HUES6 (cell line): ENCODE data around the gene MEI1.

Source experiments
- H3K27ac ChIP-seq: 2 replicates; pipeline ENCODE4 v1.7.0; 2013; ENCODE audit warnings: low read depth, mild to moderate bottlenecking, low read length, inconsistent platforms
- H3K27me3 ChIP-seq: 2 replicates; pipeline ENCODE4 v1.6.1; 2013; ENCODE audit warnings: low read length; ENCODE audit not compliant: control insufficient read depth, insufficient read depth
- H3K36me3 ChIP-seq: 2 replicates; pipeline ENCODE4 v1.6.1; 2013; ENCODE audit warnings: low read length; ENCODE audit not compliant: control insufficient read depth, insufficient read depth
- H3K4me1 ChIP-seq: 2 replicates; pipeline ENCODE4 v1.6.1; 2013; ENCODE audit warnings: low read length; ENCODE audit not compliant: control insufficient read depth, insufficient read depth
- H3K4me3 ChIP-seq: 2 replicates; pipeline ENCODE4 v1.5.1; 2013; ENCODE audit warnings: low read depth, low read length
- H3K9ac ChIP-seq: one replicate; pipeline ENCODE4 v1.6.1; 2013; ENCODE audit warnings: mild to moderate bottlenecking, low read length
- H3K9me3 ChIP-seq: 2 replicates; pipeline ENCODE4 v1.6.1; 2013; ENCODE audit warnings: low read depth, low read length; ENCODE audit not compliant: control insufficient read depth, insufficient read depth

MEI1 gene

GRCh38 chr22:41772645-41773044 lies 73.3 kb downstream of the MEI1 start:
- H3K9ac ChIP-seq, result no peak overlapping the region
- H3K27ac ChIP-seq, result no peak overlapping the region
- H3K36me3 ChIP-seq, result no peaks in the 10 kb centered on the region

DNA sequence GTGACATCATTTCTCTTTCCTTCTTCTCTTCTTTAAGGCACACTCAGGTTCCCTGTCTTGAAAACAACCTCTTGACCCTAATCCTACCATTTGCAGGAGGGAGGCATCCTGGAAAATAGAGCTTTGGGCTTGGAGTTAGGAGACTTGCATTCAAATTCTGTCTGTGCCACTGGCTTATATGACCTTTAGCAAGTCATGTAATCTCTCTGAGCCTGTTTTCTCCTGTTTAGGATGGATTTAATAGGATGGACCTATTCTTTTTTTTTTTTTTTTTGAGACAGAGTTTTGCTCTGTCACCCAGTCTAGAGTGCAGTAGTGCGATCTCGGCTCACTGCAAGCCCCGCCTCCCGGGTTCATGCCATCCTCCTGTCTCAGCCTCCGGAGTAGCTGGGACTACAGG lies 76.0 kb downstream of the MEI1 start:
- Histone ChIP-seq H3K4me3 (no peak overlapping the region), H3K27me3 (no peaks in the 10 kb centered on the region), H3K4me1 (no peaks in the 10 kb centered on the region; the same call in 1 of the 2 replicates), H3K9ac (no peak overlapping the region), H3K36me3 (no peaks in the 10 kb centered on the region), H3K9me3 (no peaks in the 10 kb centered on the region), H3K27ac (no peak overlapping the region)

More at GRCh38 chr22:41772645-41773044, 73.3 kb downstream of the MEI1 start:
- H3K27me3 ChIP-seq, result no peaks in the 10 kb centered on the region
- H3K4me1 ChIP-seq, result no peaks in the 10 kb centered on the region; the same call in 1 of the 2 replicates
- H3K9me3 ChIP-seq, result no peaks in the 10 kb centered on the region
- H3K4me3 ChIP-seq, result no peak overlapping the region

GRCh38 chr22:41775976-41776375 lies 76.7 kb downstream of the MEI1 start:
- no peak overlapping the region for H3K9ac ChIP-seq
- H3K27me3 ChIP-seq, result no peaks in the 10 kb centered on the region
- H3K9me3 ChIP-seq, result no peaks in the 10 kb centered on the region
- H3K4me3 ChIP-seq, result no peak overlapping the region
- H3K36me3 ChIP-seq, result no peaks in the 10 kb centered on the region
- no peak overlapping the region for H3K27ac ChIP-seq
- H3K4me1 ChIP-seq, result peaks cover 2% of the 10 kb centered on the region; the same call in 1 of the 2 replicates

DNA sequence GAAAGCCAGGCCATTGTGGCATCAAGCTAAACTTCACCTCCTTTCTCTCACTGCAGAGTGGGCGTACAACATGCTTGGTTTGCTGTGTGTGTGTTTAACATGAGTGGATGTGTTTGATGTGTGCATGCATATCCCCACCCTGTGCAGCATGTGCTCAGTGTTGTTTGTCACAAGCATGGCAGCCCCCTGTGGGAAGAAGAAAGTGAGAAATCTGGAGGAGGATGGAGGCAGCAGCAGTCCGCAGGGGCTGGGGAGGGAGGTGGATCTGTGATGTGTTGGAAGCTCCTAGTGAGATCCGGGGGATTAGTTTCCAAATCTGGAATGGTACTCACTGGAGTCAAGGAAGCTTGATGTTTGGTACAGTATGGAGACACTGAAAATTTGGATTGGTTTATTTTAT lies 77.1 kb downstream of the MEI1 start:
- no peaks in the 10 kb centered on the region for H3K27me3 ChIP-seq
- H3K4me1 ChIP-seq, result peaks cover 6% of the 10 kb centered on the region; the same call in 1 of the 2 replicates
- H3K27ac ChIP-seq, result no peak overlapping the region
- H3K9me3 ChIP-seq, result no peaks in the 10 kb centered on the region
- H3K9ac ChIP-seq, result no peak overlapping the region
- H3K36me3 ChIP-seq, result no peaks in the 10 kb centered on the region
- no peak overlapping the region for H3K4me3 ChIP-seq

DNA sequence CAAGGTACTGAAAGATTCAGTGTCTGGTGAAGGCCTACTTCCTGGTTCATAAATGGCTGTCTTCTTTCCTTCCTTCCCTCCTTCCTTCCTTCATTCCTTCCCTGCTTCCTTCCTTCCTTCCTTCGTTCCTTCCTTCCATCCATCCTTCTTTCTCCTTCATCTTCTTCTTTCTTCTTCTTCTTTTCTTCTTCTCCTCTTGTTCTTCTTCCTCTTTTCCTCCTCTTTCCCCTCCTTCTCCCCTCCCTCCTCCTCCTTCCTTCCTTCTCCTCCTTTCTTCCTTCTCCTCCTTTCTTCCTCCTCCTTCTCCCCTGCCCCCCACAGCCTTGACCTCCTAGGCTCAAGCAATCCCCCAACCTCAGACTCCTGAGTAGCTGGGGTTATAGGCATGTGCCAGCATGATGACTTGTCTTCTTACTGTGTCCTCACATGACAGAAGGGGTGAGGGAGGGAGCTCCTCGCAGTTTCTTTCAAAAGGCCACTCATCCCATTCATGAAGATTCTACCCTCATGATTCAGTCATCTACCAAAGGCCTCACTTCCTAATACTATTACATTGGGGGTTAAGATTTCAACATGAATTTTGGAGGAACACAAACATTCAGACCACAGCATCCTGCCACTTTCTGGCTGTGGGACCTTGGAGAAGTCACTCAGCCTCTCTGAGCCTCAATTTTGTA lies 78.6 kb downstream of the MEI1 start:
- no peaks in the 10 kb centered on the region for H3K9me3 ChIP-seq

DNA sequence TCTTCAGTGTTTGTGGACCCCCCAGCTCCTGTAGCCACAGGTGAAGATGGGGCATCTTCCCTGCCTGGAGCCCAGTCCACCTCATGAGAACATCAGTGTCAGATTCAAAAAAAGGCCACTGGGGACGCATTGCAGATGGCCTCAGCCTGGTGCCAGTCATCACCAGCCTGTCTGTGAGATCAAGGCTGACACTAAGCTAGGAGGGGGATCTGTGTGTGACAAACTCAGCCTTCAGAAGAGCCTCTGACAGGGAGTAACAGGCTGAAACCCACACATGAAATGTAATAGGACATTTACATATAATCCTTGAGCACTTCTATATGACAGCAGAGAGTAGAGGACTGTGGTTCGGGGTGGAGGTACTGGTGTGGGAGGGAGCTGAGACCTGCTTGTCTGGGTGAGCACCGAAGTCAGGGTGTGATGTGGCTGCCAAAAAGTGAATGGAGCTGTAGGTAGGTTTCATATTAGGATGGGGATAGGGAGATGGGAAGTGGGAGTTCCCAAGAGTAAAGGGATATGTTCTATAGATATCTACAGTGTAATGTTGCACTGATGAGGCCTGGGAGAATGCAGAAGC lies 80.7 kb downstream of the MEI1 start:
- H3K4me3 ChIP-seq, result no peak overlapping the region
- peaks cover 6% of the 10 kb centered on the region; the same call in 1 of the 2 replicates for H3K4me1 ChIP-seq
- no peak overlapping the region for H3K9ac ChIP-seq
- H3K27ac ChIP-seq, result no peak overlapping the region
- no peaks in the 10 kb centered on the region for H3K36me3 ChIP-seq
- H3K9me3 ChIP-seq, result no peaks in the 10 kb centered on the region
- no peaks in the 10 kb centered on the region for H3K27me3 ChIP-seq

More for the DNA sequence above, 78.6 kb downstream of the MEI1 start:
- H3K27ac ChIP-seq, result no peak overlapping the region
- H3K9ac ChIP-seq, result no peak overlapping the region
- H3K4me3 ChIP-seq, result no peak overlapping the region
- no peaks in the 10 kb centered on the region for H3K36me3 ChIP-seq
- no peaks in the 10 kb centered on the region for H3K27me3 ChIP-seq
- peaks cover 6% of the 10 kb centered on the region; the same call in 1 of the 2 replicates for H3K4me1 ChIP-seq

DNA sequence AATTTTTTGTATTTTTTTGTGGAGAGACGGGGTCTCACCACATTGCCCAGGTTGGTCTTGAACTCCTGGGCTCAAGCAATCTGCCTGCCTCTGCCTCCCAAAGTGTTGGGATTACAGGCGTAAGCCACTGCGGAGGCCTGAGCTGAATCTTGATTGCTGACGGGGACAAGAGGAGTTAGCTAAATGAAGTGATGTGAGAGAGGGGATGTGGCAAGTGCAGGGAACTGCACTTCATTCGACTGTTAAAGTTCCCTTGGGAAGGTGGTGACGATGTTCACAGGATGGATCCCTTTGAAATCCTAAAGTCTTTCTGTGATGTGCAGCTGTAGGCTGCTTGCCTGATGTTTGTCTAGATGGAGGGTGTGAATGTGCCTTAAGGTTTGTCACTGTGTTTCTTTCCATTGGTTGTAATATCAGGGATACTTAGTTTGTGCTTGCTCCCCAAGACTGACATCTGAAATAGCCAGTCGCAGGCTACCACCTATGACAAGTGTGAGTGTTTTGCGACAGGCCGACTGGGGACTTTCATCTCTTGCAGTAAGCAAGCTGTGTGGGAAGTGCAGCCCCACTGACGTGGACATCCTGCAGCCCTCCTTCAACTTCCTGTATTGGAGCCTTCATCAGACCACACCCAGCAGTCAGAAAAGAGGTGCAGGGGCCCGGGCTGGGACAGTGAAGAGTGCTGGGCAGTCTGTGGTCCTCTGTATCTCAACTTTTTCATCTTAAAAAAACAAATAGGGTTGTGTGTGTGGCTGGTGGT lies 81.6 kb downstream of the MEI1 start:
- H3K36me3 ChIP-seq, result no peaks in the 10 kb centered on the region
- H3K4me3 ChIP-seq, result no peak overlapping the region
- H3K9ac ChIP-seq, result no peak overlapping the region
- no peaks in the 10 kb centered on the region for H3K27me3 ChIP-seq
- peaks cover 6% of the 10 kb centered on the region; the same call in 1 of the 2 replicates for H3K4me1 ChIP-seq
- no peak overlapping the region for H3K27ac ChIP-seq
- no peaks in the 10 kb centered on the region for H3K9me3 ChIP-seq

DNA sequence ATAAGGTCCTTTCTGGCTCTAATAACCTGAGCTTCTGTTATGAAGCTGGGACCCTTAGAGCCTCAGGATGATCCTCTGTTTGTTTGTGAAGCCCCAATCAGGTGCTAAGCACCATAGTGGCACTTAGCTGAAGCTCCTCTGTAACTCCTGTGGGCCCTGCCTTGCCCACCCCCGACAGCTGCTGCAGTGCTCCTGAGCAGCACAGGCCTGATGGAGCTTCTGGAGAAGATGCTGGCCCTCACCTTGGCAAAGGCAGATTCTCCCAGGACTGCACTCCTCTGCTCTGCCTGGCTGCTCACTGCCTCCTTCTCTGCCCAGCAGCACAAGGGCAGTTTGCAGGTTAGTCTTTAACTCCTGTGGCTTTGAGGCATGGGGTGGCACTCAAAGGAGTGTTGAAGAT lies 82.2 kb downstream of the MEI1 start:
- H3K4me1 ChIP-seq, result peaks cover 6% of the 10 kb centered on the region; the same call in 1 of the 2 replicates
- H3K36me3 ChIP-seq, result no peaks in the 10 kb centered on the region
- no peaks in the 10 kb centered on the region for H3K27me3 ChIP-seq
- no peak overlapping the region for H3K9ac ChIP-seq
- no peaks in the 10 kb centered on the region for H3K9me3 ChIP-seq
- no peak overlapping the region for H3K4me3 ChIP-seq
- H3K27ac ChIP-seq, result no peak overlapping the region

DNA sequence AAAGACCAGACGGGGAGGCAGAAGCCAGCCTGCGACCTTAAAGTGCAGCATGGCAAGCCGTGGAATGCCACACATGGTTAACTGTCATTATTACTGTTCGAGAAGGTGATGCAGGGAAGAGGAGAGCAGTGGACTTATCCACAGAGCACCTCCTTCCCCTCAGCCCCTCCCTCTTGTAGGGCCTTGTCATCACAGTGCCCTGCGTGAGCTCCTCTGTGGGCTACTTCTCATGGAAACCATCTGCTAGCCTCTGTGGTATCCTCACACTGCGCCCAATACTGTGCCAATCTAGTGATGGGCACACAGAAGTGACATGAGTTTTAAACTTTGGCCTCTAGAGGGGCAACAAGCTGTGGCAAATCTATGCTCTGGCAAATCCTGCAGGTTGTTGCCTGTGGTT lies 83.0 kb downstream of the MEI1 start:
- Histone ChIP-seq H3K9me3 (no peaks in the 10 kb centered on the region), H3K27ac (no peak overlapping the region), H3K4me3 (no peak overlapping the region), H3K27me3 (no peaks in the 10 kb centered on the region), H3K9ac (no peak overlapping the region), H3K36me3 (no peaks in the 10 kb centered on the region), H3K4me1 (peaks cover 6% of the 10 kb centered on the region; the same call in 1 of the 2 replicates)

GRCh38 chr22:41782751-41783150 lies 83.4 kb downstream of the MEI1 start:
- H3K36me3 ChIP-seq, result no peaks in the 10 kb centered on the region
- no peak overlapping the region for H3K9ac ChIP-seq
- no peak overlapping the region for H3K4me3 ChIP-seq
- peaks cover 6% of the 10 kb centered on the region; the same call in 1 of the 2 replicates for H3K4me1 ChIP-seq
- no peak overlapping the region for H3K27ac ChIP-seq
- no peaks in the 10 kb centered on the region for H3K27me3 ChIP-seq
- H3K9me3 ChIP-seq, result no peaks in the 10 kb centered on the region

DNA sequence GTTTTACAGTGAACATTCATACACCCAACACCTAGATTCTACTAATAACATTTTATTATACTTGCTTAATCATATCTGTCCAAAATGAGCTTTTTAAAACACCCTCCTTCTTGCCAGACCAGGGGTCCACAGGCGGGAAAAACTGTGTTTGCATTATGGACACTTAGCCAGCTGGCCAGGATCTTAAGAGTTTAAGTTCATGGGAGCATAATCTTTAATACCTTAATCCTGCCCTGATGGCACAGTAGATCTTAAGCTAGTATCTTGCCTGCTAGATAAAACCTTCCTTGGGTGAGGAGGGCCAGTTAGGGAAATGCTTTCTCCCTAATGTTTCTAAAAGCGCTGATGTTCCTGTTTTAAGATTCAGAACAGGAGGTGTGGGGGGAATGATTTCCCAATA lies 88.0 kb downstream of the MEI1 start:
- Histone ChIP-seq H3K27ac (no peak overlapping the region), H3K27me3 (no peaks in the 10 kb centered on the region), H3K4me3 (no peak overlapping the region), H3K4me1 (no peaks in the 10 kb centered on the region), H3K9ac (no peak overlapping the region), H3K36me3 (no peaks in the 10 kb centered on the region), H3K9me3 (no peaks in the 10 kb centered on the region)
